ENCODE results near the gene HIRA.

DNA sequence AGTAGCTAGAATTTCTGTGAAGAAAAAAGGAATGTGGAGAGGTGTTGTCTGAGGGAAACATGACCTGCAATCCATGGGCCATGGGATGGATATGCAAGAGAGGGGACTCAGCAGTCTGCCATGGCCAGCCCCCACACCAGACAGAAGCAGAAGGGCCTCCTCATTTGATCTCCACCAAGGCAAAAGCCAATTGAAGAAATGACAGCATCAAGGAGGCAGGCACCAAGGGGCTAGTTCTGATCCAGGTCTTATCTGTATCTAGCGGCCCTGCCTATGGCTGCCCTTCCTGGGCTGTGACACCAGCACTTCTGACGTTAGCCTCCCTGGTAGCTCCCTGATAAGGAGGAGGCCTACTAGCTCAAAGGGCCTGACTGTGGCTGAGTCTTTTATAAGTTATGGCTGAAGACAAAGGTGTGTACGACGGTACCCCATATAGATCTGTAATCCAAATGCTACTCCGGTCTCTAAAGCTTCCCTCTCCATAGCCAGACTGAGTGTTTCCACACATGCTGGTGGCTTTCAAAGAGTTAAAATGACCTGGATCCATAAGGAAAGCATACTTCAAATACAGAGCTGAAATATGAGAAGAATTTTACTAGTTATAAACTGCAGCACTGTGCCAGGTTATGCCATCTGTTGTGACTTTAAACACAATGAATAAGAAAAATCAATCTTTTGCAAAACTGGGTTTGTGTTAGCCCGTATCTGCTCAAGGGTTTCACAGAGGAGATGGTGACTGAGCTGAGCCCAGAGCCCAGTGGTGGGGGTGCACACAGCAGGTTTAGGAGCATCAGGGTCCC is 34.4 kb downstream of the HIRA start:
- TF ChIP-seq, protein P1, sequence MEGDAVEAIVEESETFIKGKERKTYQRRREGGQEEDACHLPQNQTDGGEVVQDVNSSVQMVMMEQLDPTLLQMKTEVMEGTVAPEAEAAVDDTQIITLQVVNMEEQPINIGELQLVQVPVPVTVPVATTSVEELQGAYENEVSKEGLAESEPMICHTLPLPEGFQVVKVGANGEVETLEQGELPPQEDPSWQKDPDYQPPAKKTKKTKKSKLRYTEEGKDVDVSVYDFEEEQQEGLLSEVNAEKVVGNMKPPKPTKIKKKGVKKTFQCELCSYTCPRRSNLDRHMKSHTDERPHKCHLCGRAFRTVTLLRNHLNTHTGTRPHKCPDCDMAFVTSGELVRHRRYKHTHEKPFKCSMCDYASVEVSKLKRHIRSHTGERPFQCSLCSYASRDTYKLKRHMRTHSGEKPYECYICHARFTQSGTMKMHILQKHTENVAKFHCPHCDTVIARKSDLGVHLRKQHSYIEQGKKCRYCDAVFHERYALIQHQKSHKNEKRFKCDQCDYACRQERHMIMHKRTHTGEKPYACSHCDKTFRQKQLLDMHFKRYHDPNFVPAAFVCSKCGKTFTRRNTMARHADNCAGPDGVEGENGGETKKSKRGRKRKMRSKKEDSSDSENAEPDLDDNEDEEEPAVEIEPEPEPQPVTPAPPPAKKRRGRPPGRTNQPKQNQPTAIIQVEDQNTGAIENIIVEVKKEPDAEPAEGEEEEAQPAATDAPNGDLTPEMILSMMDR (IDR thresholded peaks at IDR 0.05), result no peak
- no peak for TF ChIP-seq POLR2A (IDR thresholded peaks at IDR 0.05)
